C4-2B (cell line): ENCODE data around the gene ZBTB20.

Experiments
- ZFX ChIP-seq: fragments of 450-650 bp; IDR thresholded peaks from 2 replicates; pipeline ENCODE4 v1.6.1; 2017
- TF ChIP-seq, protein P1 (sequence below): fragments of 450-650 bp; conservative IDR thresholded peaks from 2 replicates; pipeline ENCODE4 v1.5.1; 2017; ENCODE audit warnings: mild to moderate bottlenecking

- TF ChIP-seq, protein P1, sequence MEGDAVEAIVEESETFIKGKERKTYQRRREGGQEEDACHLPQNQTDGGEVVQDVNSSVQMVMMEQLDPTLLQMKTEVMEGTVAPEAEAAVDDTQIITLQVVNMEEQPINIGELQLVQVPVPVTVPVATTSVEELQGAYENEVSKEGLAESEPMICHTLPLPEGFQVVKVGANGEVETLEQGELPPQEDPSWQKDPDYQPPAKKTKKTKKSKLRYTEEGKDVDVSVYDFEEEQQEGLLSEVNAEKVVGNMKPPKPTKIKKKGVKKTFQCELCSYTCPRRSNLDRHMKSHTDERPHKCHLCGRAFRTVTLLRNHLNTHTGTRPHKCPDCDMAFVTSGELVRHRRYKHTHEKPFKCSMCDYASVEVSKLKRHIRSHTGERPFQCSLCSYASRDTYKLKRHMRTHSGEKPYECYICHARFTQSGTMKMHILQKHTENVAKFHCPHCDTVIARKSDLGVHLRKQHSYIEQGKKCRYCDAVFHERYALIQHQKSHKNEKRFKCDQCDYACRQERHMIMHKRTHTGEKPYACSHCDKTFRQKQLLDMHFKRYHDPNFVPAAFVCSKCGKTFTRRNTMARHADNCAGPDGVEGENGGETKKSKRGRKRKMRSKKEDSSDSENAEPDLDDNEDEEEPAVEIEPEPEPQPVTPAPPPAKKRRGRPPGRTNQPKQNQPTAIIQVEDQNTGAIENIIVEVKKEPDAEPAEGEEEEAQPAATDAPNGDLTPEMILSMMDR = no peak
- no peak for TF ChIP-seq ZFX
Measured at GRCh38 chr3:114328345-114328744, 818.7 kb downstream of the ZBTB20 start.
